ENCODE results near the gene CD207.

The CD207 gene

DNA sequence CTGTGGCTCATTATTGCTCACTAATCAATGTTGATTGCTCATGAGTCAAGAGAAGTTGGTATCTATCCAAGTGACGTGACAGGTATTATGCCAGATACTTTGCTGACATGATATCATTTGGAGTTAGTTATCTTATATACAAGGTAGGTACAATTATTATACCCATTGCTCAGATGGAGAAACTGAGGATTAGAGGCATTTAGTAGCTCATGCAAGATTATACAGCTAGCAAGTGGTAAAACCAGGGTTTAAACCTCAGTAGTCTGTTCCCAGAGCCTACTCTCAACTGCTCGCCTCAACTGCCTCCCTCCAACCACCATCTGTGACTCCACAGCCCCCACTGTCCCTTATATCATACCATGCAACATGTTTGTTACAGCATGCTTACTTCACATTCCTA is 51.3 kb downstream of the CD207 start:
- Histone ChIP-seq H3K27me3 (replicated peaks in 2 of 5; ENCODE audit: control insufficient read depth in 4 of 5, insufficient read depth in 5 of 5, low read length in 4 of 5) (peaks cover 11 to 35% (median 26%) of the 10 kb centered on the region in 5 experiments), H3K27ac (ENCODE audit: insufficient read depth in 1 of 2, low read depth in 1 of 2, low read length in 2 of 2, poor library complexity in 1 of 2, severe bottlenecking in 2 of 2) (no peak overlapping the region), H3K4me1 (ENCODE audit: control extremely low read depth in 1 of 4, control insufficient read depth in 4 of 4, insufficient read depth in 4 of 4, low read length in 3 of 4) (peaks cover 0 to 2% (median under 1%) of the 10 kb centered on the region in 4 experiments), H3K4me3 (ENCODE audit: control insufficient read depth in 1 of 7, extremely low read depth in 1 of 7, insufficient read depth in 4 of 7, low read depth in 2 of 7, low read length in 6 of 7) (no peak overlapping the region), H3K9me3 (ENCODE audit: control extremely low read depth in 1 of 5, control insufficient read depth in 4 of 5, insufficient read depth in 2 of 5, low read depth in 1 of 5, low read length in 4 of 5) (no peaks in the 10 kb centered on the region), H3K36me3 (ENCODE audit: control insufficient read depth in 4 of 4, insufficient read depth in 4 of 4, low read length in 3 of 4) (no peaks in the 10 kb centered on the region)
- CTCF ChIA-PET: interaction anchor here (0.6 to 3.0 kb wide), 9 partner anchors 9 to 481 kb away, joined by 3 to 16 read pairs (median 4); partner anchors contain the start of gene ADD2
- DNase-seq: no peak
- no CpG with 5 or more reads among the region's 2 CpGs for WGBS (ENCODE audit: insufficient coverage)
- POLR2A ChIA-PET: no interaction called here

Data from common myeloid progenitor, CD34-positive (primary cell).